NCI-H748 (cell line): ENCODE data around the gene NDUFB10.
A peak's percentile ranks its signal among the peaks of the same experiment; 100 is the strongest.
"Not testable (repeated sequence)": the region's sequence is repeated elsewhere in the genome, so short reads cannot be mapped to it uniquely, and the experiment has no call there.

Experiments
- DNase-seq: peaks from one replicate; lab custom pipeline; 2025; ENCODE audit not compliant: unreplicated experiment; lab: John Stamatoyannopoulos, UW

The NDUFB10 gene

GRCh38 chr16:1944612-1945199 is 14.6 kb upstream of the NDUFB10 start:
- DNase-seq: no peak

DNA sequence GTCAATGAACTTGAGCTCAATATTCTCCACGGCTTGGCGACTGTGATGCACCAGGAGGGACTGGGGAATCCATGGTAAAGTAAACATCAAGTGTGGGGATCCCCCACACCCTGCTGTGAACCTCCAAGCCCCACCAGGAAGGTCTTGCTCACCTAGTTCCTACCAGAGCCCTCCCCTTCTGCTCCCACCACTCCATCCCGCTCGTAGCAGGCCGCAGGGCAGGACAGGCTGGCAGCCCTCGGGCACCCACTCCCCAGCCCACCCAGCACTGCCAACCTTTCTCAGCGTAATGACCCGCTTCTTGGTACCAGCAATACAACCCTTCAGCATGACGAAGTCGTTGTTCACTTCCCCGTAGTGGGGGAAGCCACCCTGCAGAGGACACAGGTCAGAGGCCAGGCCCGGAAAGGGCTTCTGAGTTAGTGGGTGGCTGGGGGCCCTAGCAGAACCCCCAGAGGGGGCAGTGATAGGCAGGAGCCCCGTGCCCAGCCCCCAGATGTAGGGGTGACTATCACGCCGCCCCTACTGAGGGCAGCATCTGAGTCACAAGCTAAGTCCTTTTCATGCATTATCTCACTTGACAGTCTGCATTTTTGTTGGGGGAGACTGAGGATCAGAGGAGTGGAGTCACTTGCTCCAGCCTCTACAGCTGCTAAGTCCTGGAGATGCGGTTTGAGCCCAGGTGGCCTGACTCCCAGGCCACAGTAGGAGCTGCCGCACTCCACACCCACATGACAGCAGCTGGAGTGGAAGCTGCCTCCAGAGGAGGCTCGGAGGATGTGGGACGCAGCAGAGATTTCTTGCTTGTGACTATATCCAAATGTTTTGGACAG is 13.6 kb upstream of the NDUFB10 start:
- DNase-seq: no peak

- DNase-seq: no peak
Observed at GRCh38 chr16:1946495-1947368, 12.6 kb upstream of the NDUFB10 start.

GRCh38 chr16:1947369-1947670 is 12.0 kb upstream of the NDUFB10 start:
- no peak for DNase-seq

GRCh38 chr16:1949507-1949906 is 9.8 kb upstream of the NDUFB10 start:
- no peak for DNase-seq

- DNase-seq: no peak
Observed at GRCh38 chr16:1950047-1950446, 9.3 kb upstream of the NDUFB10 start.

GRCh38 chr16:1950559-1950958 is 8.8 kb upstream of the NDUFB10 start:
- DNase-seq: no peak

DNA sequence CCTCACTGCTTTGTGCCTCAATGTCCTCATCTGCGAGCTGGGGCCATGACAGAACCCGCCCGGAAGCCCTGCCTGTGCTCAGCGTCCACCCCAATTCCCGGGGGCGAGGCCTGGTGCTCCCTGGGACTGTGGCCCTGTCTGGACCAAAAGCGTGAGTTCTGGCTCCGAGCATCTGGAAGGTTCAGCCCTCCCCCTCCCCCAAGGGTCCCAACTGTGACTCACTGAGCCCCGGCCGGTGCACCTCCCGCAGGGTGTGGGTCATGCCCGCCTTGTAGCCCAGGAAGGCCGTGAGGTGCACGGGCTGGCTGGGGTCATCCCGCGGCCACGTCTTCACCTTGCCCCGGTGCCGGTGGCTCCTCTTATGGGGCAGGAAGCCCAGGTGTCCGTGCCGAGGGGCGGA is 5.6 kb upstream of the NDUFB10 start:
- DNase-seq: no peak

GRCh38 chr16:1957434-1958142 is 1.8 kb upstream of the NDUFB10 start:
- DNase-seq: not testable (repeated sequence)

- DNase-seq: not testable (repeated sequence)
Observed at GRCh38 chr16:1958143-1958491, 1.2 kb upstream of the NDUFB10 start.

DNA sequence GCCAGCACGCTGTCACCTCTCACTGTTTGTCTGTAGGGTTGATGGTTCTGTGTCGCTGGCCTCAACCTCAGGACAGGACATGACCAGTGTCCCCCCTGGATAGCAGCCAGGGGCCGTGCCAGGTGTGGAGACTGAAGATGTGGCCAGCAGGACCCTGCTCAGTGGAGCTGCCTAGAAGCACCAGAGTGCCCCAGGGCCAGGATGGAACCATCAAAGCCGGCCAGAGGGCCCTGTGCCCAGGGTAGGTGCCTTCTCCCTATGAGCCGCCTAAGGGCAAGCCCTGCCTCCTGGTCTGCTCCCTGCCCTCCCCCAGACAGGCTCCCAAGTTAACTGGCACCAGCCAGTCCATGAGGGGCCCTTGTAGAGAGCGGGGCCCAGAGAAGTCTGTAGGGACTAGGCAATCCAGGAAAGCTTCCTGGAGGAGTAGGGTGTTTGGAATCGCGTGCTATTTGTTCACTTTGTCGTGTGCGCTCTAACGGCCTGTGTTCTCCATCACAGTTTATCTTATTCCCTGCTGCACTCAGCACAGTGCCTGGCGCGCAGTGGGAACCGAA is 546 bp upstream of the NDUFB10 start:
- no peak for DNase-seq

DNA sequence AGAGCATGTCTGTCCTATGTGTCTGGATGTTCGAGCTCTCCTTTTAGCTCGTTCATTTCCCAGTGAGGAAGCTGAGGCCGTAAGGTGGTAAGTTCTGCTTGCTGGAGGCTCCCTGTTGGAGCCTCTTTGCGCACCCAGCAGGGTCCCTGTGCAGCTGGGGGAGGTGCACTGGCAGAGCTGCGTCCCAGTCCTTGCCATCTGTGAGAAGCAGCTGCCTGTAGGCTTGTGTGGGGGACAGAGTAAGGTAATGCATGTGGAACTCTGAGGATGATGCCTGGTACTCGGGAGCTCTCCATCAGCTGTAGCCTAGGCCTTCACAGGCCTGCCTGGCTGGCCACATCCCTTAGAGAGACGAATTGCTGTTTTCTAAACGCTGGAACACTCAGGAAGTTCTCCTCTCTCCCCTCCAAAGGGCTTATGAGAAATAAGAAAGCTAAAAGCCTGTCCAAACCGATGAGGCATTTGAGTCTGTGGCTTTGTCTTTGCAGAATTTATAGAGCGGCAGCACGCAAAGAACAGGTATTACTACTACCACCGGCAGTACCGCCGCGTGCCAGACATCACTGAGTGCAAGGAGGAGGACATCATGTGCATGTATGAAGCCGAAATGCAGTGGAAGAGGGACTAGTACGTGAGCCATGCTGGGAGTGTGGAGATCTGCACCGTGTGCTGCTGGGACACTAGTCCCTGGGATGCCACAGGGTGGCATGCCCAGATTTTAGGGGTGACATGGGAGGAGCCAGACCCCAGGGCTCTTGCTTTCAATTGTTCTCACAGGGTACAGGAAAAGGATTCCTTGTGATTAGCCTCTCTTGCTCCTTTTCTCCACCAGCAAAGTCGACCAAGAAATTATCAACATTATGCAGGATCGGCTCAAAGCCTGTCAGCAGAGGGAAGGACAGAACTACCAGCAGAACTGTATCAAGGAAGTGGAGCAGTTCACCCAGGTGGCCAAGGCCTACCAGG is 1.6 kb downstream of the NDUFB10 start:
- no peak for DNase-seq

GRCh38 chr16:1961651-1962067 is 2.3 kb downstream of the NDUFB10 start:
- DNase-seq: no peak

DNA sequence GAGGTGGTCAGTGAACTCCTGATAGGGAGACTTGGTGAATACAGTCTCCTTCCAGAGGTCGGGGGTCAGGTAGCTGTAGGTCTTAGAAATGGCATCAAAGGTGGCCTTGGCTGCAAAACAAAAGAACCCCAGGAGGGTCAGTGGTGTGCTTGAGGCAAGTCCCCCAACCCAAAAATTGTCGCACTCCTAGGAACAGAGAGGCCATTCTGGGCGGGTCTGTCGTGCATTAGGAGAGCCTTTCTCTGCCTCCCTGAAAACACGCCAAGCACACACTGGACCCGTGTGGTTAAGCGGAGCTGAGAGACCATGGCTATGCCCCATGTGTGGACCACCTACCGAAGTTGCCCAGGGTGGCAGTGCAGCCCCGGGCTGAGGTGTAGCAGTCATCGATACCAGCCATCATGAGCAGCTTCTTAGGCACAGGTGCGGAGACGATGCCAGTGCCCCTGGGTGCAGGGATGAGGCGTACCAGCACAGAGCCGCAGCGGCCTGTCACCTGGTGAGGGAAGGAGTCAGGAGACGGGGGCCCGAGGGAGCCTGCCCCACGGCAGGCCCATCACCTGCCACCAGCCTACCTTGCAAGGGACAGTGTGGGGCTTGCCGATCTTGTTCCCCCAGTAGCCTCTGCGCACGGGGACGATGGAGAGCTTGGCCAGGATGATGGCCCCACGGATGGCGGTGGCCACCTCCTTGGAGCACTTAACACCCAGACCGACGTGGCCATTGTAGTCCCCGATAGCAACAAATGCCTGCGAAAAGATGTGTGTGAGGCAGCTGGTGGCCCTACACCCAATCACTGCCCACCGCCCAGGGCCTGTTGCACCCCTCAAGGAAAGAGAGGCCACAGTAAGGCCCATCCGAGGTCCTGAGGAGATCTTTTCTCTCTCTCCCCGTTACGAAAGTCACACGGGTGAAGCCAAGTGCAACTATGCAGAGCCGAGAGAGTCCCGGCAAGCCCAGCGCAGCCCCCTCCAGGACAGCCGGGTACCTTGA is 3.1 kb downstream of the NDUFB10 start:
- DNase-seq: not testable (repeated sequence)

DNA sequence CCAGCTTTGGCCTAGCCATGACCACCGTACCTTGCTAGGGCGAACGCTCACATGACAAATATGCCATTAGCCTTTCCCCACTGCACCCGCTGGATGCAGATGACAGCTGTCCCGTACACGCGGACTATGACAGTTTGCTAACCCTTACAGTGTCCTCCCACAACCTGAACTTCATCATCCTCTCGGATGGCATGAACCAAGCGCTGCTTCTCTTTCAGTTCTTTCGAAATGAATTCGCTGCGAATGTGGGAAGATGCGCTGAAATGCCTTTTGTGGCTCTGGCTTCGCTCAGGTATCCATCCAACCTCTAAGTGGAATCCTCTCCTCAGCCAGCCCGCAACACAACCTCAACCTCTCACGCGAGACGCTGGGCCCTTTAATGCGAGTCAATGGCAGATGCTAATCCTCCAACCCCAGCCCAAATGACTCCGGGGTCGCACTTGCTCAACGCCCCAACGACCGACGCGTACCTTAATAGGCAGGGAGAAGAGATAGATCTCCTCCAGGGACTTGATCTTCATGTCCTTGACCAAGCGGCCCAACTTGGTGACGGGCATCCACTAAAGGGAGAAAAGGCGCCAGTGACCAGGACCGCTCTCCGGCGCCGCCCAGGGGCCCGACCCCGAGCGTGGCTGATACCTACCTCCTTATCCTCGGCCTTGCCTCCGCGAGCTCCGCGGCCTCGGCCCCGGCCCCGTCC is 4.6 kb downstream of the NDUFB10 start:
- DNase-seq: peak; percentile 46

GRCh38 chr16:1964506-1965395 is 5.4 kb downstream of the NDUFB10 start, which contains the start of gene RPS2:
RPS2 (minus strand) TSS chr16:1964826; CDS start chr16:1964625, 201 bp downstream.
- DNase-seq: peak; percentile 97
